ENCODE results near the gene USP25. TPM values are rescaled to one million over a fixed set of nuclear protein-coding genes. Genes with fewer than 3 reads are reported as not detected.

Gene USP25
- total RNA-seq, 6 experiments from 2014 or later: 14.7 to 22.7 (median 18.7) TPM

DNA sequence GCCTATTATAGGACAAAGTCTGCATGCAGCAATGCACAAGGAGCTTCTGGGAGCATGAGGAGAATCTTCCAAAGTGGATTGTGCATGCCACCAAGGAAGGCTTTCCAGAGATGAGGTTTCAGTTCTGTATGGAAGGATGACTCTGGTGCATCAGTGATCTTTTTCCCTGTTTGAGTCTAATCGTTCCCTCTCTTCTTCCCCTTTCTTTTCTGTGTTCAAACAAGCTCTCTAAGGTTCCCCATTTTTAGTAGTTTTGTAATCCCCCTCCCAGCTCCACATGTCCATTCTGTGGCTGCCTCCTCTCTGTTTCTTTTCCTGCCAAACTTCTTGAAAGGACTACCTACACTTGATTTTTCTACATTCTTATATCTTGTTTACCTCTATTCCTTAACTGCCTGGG, 43.3 kb upstream of the USP25 start:
- intact Hi-C loops (cut with DNase I): no loop called here
- WGBS (ENCODE audit: insufficient coverage, low coverage, low lambda C conversion rate, missing lambda C conversion rate): 55% methylated on average over 1 of the region's 1 CpG
- TF ChIP-seq POLR2A (IDR thresholded peaks at IDR 0.05): no peak
- TF ChIP-seq, protein P1, sequence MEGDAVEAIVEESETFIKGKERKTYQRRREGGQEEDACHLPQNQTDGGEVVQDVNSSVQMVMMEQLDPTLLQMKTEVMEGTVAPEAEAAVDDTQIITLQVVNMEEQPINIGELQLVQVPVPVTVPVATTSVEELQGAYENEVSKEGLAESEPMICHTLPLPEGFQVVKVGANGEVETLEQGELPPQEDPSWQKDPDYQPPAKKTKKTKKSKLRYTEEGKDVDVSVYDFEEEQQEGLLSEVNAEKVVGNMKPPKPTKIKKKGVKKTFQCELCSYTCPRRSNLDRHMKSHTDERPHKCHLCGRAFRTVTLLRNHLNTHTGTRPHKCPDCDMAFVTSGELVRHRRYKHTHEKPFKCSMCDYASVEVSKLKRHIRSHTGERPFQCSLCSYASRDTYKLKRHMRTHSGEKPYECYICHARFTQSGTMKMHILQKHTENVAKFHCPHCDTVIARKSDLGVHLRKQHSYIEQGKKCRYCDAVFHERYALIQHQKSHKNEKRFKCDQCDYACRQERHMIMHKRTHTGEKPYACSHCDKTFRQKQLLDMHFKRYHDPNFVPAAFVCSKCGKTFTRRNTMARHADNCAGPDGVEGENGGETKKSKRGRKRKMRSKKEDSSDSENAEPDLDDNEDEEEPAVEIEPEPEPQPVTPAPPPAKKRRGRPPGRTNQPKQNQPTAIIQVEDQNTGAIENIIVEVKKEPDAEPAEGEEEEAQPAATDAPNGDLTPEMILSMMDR (IDR thresholded peaks at IDR 0.05): no peak
- H3K4me1 ChIP-seq: peaks cover 0 to 5% (median 0%) of the 10 kb centered on the region in 4 donors
- H3K36me3 ChIP-seq: no peaks in the 10 kb centered on the region
- no peak overlapping the region for H3K27ac ChIP-seq
- ATAC-seq (peak; percentile 37 to 64 (median 42)), DNase-seq (no peak)
- no peaks in the 10 kb centered on the region for H3K9me3 ChIP-seq
- no peak overlapping the region for H3K4me3 ChIP-seq
- H3K27me3 ChIP-seq: no peaks in the 10 kb centered on the region

DNA sequence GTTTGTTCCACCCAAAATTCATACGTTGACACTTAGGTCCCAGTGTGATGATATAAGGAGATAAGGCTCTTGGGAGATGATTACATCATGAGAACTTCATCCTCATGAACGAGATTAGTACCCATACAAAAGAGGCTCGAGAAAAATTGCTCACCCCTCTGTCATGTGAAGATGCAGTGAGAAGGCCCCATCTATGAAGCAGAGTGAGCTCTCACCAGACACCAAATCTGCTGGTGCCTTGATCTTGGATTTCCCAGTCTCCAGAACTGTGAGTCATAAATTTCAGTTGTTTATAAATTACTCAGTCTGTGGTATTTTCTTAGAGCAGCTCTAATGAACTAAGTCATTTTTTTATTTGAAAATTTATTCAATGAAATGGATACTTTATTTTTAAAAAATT, 42.6 kb upstream of the USP25 start:
- intact Hi-C loops (cut with DNase I): no loop called here
- 50% methylated on average over 3 of the region's 3 CpGs for WGBS (ENCODE audit: insufficient coverage, low coverage, low lambda C conversion rate, missing lambda C conversion rate)
- no peak for ATAC-seq
- Histone ChIP-seq H3K27ac (no peak overlapping the region), H3K9me3 (no peaks in the 10 kb centered on the region), H3K27me3 (no peaks in the 10 kb centered on the region), H3K4me3 (no peak overlapping the region), H3K36me3 (no peaks in the 10 kb centered on the region), H3K4me1 (peaks cover 0 to 2% (median 0%) of the 10 kb centered on the region in 4 donors)
- DNase-seq: no peak
- TF ChIP-seq, protein P1 (IDR thresholded peaks at IDR 0.05): no peak
- no peak for TF ChIP-seq POLR2A (IDR thresholded peaks at IDR 0.05)

GRCh38 chr21:15688016-15688415, 41.8 kb upstream of the USP25 start:
- no peak for ATAC-seq
- Histone ChIP-seq H3K4me3 (no peak overlapping the region), H3K27ac (no peak overlapping the region), H3K27me3 (no peaks in the 10 kb centered on the region), H3K4me1 (no peaks in the 10 kb centered on the region), H3K9me3 (no peaks in the 10 kb centered on the region), H3K36me3 (no peaks in the 10 kb centered on the region)
- 69% methylated on average over 3 of the region's 3 CpGs for WGBS (ENCODE audit: insufficient coverage, low coverage, low lambda C conversion rate, missing lambda C conversion rate)
- intact Hi-C loops (cut with DNase I): no loop called here
- DNase-seq: no peak
- TF ChIP-seq, protein P1 (IDR thresholded peaks at IDR 0.05): no peak
- TF ChIP-seq POLR2A (IDR thresholded peaks at IDR 0.05): no peak

- TF ChIP-seq, protein P1 (IDR thresholded peaks at IDR 0.05): no peak
- no peak for TF ChIP-seq POLR2A (IDR thresholded peaks at IDR 0.05)
- Histone ChIP-seq H3K4me1 (no peaks in the 10 kb centered on the region), H3K27ac (no peak overlapping the region), H3K4me3 (no peak overlapping the region), H3K36me3 (no peaks in the 10 kb centered on the region), H3K9me3 (no peaks in the 10 kb centered on the region), H3K27me3 (no peaks in the 10 kb centered on the region)
- WGBS (ENCODE audit: insufficient coverage, low coverage, low lambda C conversion rate, missing lambda C conversion rate): 45% methylated on average over 2 of the region's 2 CpGs
- intact Hi-C loops (cut with DNase I): no loop called here
- DNase-seq: no peak
- no peak for ATAC-seq
Observed at GRCh38 chr21:15688809-15689208, 41.0 kb upstream of the USP25 start.

- no peak for ATAC-seq
- H3K27ac ChIP-seq: no peak overlapping the region
- no peaks in the 10 kb centered on the region for H3K27me3 ChIP-seq
- no peaks in the 10 kb centered on the region for H3K9me3 ChIP-seq
- TF ChIP-seq POLR2A (IDR thresholded peaks at IDR 0.05): no peak
- TF ChIP-seq, protein P1 (IDR thresholded peaks at IDR 0.05): no peak
- DNase-seq: no peak
- 100% methylated on average over 2 of the region's 2 CpGs for WGBS (ENCODE audit: insufficient coverage, low coverage, low lambda C conversion rate, missing lambda C conversion rate)
- no peak overlapping the region for H3K4me3 ChIP-seq
- H3K36me3 ChIP-seq: no peaks in the 10 kb centered on the region
- intact Hi-C loops (cut with DNase I): no loop called here
- no peaks in the 10 kb centered on the region for H3K4me1 ChIP-seq
Observed at GRCh38 chr21:15692711-15693110, 37.1 kb upstream of the USP25 start.
